ENCODE results near the gene NDUFA11. TPM values are rescaled to one million over a fixed set of nuclear protein-coding genes. Genes with fewer than 3 reads are reported as not detected.

Gene NDUFA11
- polyA plus RNA-seq, 1 of the 3 experiments (the other 2 are of a cell fraction): 534 TPM

DNA sequence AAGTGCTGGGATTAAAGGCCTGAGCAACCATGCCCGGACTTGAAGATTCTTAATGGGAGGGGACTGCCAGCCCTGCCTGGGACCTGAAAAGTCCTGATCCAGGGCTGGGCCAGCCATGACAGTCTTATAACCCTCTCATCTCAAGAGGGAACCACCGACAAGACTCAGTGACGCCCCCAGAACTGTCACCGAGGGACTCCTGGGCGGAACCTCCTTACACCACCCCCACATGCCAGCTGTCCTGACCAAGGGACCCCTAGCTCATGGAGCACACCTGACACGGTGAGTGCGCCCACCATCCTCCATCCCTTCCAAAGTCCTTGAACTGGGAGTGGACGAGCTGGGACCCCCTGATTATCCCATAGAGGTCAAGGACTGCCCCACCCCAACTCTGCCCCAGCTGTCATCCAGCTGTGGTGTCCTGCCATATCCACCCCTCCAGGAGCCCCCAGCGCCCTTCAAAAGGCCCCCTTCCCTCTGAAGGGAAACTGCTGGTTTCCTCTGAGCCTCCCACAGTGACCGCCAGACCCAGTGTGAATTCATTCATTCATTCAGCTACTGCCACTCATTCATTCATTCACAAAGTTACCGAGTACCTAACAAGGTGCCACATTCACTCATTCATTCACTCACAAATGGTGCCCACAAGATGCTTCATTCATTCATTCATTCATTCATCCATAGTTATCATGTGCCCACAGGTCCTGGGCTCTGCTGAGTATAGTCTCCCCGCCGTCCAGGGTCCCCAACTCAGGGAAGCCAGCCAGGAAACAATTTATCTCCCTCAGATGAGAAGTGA lies 3.7 kb downstream of the NDUFA11 start:
- no peaks in the 10 kb centered on the region for H3F3A ChIP-seq (replicated peaks; ENCODE audit: insufficient read depth)
- peaks cover 3 to 18% of the 10 kb centered on the region in 2 experiments for H3K36me3 ChIP-seq (replicated peaks in 1 of 2; ENCODE audit: control insufficient read depth in 1 of 2, insufficient read depth in 2 of 2, low read length in 1 of 2)
- 95% methylated on average over 6 of the region's 13 CpGs for WGBS (ENCODE audit: low lambda C conversion rate)
- H3K4me2 ChIP-seq: no peak overlapping the region
- no peaks in the 10 kb centered on the region for H3K9me2 ChIP-seq
- TF ChIP-seq JUND (IDR thresholded peaks at IDR 0.05): no peak
- H3K4me1 ChIP-seq (ENCODE audit: control insufficient read depth in 1 of 2, insufficient read depth in 2 of 2, low read depth in 1 of 2, low read length in 1 of 2): peaks cover 5 to 12% of the 10 kb centered on the region in 2 experiments; a peak in 2 of 4 replicates
- no peak overlapping the region for H3K4me3 ChIP-seq (ENCODE audit: low read depth in 2 of 2, low read length in 1 of 2)
- DNase-seq: no peak
- no peaks in the 10 kb centered on the region for H3K27me3 ChIP-seq (ENCODE audit: insufficient read depth)
- POLR2A ChIA-PET: no interaction called here
- H3K9me3 ChIP-seq: no peaks in the 10 kb centered on the region
- peaks cover 54% of the 10 kb centered on the region for H3K79me2 ChIP-seq (ENCODE audit: insufficient read depth)
- H3K9ac ChIP-seq: no peak overlapping the region
- no peak overlapping the region for H3K27ac ChIP-seq (ENCODE audit: low read depth in 2 of 2, low read length in 1 of 2)
- CTCF ChIA-PET: interaction anchor here (1.1 to 5.6 kb wide), 2 partner anchors 47 to 96 kb away, joined by 3 to 27 read pairs; partner anchors contain the start of gene NRTN
- H4K20me1 ChIP-seq (ENCODE audit: insufficient read depth): peaks cover 28% of the 10 kb centered on the region
- no peak overlapping the region for H2AFZ ChIP-seq (ENCODE audit: low read depth)

DNA sequence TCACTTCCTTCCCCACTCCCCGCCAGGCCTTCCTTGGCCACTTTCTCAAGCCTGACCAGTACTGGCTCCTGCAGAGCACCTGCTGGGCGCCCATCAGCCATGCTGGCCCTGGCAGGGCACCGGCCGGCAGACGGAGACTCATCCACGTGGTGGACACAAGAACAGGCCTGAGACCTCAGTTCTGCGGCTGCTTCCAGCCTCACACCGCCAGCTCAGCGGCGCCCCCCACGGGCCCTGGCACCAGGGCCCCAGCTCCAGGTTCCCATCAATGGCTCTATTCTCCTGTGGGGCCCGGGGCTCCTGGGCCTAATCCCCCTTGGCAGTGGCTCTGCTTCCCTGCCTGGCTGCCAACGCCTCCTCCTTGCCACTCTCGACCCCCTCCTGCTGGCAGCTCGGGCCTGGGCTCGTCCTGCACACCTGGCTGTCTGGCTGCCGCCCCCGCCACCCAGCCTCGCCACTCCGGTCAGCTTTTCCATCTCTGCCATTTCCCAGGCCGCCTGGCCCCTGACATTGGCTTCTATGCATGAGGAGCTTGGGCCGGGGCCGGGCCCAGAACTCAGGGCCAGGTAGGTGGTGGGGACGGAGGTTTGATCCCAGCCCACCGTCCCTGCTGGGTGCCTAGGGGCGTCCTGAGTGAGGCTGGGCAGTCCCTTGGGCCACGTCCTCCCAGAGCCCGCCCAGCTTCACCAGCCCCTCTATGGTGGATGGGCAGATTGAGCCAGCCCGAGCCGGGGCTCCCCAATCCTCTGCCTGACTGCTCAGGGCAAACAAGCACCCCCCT lies 6.2 kb downstream of the NDUFA11 start:
- H3K9me3 ChIP-seq: no peaks in the 10 kb centered on the region
- peaks cover 43% of the 10 kb centered on the region for H3K79me2 ChIP-seq (ENCODE audit: insufficient read depth)
- no peak overlapping the region for H3K4me2 ChIP-seq
- CTCF ChIA-PET: interaction anchor here (1.0 to 5.6 kb wide), 8 partner anchors 25 to 124 kb away, joined by 3 to 27 read pairs (median 3); partner anchors contain the start of gene NRTN
- H3K9me2 ChIP-seq: no peaks in the 10 kb centered on the region
- no peaks in the 10 kb centered on the region for H3F3A ChIP-seq (replicated peaks; ENCODE audit: insufficient read depth)
- DNase-seq: no peak
- H3K4me1 ChIP-seq (ENCODE audit: control insufficient read depth in 1 of 2, insufficient read depth in 2 of 2, low read depth in 1 of 2, low read length in 1 of 2): peaks cover 2 to 34% of the 10 kb centered on the region in 2 experiments; a peak in 2 of 4 replicates
- TF ChIP-seq, protein P1, sequence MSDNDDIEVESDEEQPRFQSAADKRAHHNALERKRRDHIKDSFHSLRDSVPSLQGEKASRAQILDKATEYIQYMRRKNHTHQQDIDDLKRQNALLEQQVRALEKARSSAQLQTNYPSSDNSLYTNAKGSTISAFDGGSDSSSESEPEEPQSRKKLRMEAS (IDR thresholded peaks at IDR 0.05; ENCODE audit: low read depth): no peak
- TF ChIP-seq MEF2A (IDR thresholded peaks at IDR 0.05; ENCODE audit: borderline replicate concordance, low read depth) (no peak), RAD21 (IDR thresholded peaks at IDR 0.05; ENCODE audit: low read length) (0 out of 2 replicates have a peak, but pooled peaks have one; percentile 3), EZH2phosphoT487 (IDR thresholded peaks at IDR 0.05; ENCODE audit: borderline replicate concordance, low read depth) (no peak), EP300 (IDR thresholded peaks at IDR 0.05; ENCODE audit: borderline replicate concordance in 1 of 2, low read depth in 1 of 2, low read length in 1 of 2) (no peak), GATA2 (CRISPR knock-in tag; IDR thresholded peaks at IDR 0.05) (no peak), TCF12 (IDR thresholded peaks at IDR 0.05) (no peak), FOXM1 (IDR thresholded peaks at IDR 0.05; ENCODE audit: low read depth) (no peak), FOSL2 (IDR thresholded peaks at IDR 0.05; ENCODE audit: borderline replicate concordance, low read depth) (no peak), FOXJ3 (CRISPR knock-in tag; IDR thresholded peaks at IDR 0.05) (no peak), POLR2AphosphoS5 (IDR thresholded peaks at IDR 0.05; ENCODE audit: low read depth, low read length) (no peak), CHD2 (IDR thresholded peaks at IDR 0.05; ENCODE audit: low read length, partially characterized antibody) (no peak)
- TF ChIP-seq, protein P2, sequence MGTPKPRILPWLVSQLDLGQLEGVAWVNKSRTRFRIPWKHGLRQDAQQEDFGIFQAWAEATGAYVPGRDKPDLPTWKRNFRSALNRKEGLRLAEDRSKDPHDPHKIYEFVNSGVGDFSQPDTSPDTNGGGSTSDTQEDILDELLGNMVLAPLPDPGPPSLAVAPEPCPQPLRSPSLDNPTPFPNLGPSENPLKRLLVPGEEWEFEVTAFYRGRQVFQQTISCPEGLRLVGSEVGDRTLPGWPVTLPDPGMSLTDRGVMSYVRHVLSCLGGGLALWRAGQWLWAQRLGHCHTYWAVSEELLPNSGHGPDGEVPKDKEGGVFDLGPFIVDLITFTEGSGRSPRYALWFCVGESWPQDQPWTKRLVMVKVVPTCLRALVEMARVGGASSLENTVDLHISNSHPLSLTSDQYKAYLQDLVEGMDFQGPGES (IDR thresholded peaks at IDR 0.05; ENCODE audit: low read depth, low read length): no peak
- TF ChIP-seq, protein P3, sequence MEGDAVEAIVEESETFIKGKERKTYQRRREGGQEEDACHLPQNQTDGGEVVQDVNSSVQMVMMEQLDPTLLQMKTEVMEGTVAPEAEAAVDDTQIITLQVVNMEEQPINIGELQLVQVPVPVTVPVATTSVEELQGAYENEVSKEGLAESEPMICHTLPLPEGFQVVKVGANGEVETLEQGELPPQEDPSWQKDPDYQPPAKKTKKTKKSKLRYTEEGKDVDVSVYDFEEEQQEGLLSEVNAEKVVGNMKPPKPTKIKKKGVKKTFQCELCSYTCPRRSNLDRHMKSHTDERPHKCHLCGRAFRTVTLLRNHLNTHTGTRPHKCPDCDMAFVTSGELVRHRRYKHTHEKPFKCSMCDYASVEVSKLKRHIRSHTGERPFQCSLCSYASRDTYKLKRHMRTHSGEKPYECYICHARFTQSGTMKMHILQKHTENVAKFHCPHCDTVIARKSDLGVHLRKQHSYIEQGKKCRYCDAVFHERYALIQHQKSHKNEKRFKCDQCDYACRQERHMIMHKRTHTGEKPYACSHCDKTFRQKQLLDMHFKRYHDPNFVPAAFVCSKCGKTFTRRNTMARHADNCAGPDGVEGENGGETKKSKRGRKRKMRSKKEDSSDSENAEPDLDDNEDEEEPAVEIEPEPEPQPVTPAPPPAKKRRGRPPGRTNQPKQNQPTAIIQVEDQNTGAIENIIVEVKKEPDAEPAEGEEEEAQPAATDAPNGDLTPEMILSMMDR (IDR thresholded peaks at IDR 0.05): peak; percentile 18; the same call in 1 of the 2 replicates
- TF ChIP-seq, protein P4, sequence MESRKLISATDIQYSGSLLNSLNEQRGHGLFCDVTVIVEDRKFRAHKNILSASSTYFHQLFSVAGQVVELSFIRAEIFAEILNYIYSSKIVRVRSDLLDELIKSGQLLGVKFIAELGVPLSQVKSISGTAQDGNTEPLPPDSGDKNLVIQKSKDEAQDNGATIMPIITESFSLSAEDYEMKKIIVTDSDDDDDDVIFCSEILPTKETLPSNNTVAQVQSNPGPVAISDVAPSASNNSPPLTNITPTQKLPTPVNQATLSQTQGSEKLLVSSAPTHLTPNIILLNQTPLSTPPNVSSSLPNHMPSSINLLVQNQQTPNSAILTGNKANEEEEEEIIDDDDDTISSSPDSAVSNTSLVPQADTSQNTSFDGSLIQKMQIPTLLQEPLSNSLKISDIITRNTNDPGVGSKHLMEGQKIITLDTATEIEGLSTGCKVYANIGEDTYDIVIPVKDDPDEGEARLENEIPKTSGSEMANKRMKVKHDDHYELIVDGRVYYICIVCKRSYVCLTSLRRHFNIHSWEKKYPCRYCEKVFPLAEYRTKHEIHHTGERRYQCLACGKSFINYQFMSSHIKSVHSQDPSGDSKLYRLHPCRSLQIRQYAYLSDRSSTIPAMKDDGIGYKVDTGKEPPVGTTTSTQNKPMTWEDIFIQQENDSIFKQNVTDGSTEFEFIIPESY (IDR thresholded peaks at IDR 0.05; ENCODE audit: borderline replicate concordance, low read depth): no peak
- peaks cover 25% of the 10 kb centered on the region for H4K20me1 ChIP-seq (ENCODE audit: insufficient read depth)
- H3K27ac ChIP-seq (ENCODE audit: low read depth in 2 of 2, low read length in 1 of 2): no peak overlapping the region; a peak in 1 of 4 replicates
- H3K36me3 ChIP-seq (replicated peaks in 1 of 2; ENCODE audit: control insufficient read depth in 1 of 2, insufficient read depth in 2 of 2, low read length in 1 of 2): peaks cover 3 to 19% of the 10 kb centered on the region in 2 experiments
- no peak overlapping the region for H3K4me3 ChIP-seq (ENCODE audit: low read depth in 2 of 2, low read length in 1 of 2)
- H3K27me3 ChIP-seq (ENCODE audit: insufficient read depth): no peaks in the 10 kb centered on the region
- WGBS (ENCODE audit: low lambda C conversion rate): 94% methylated on average over 11 of the region's 30 CpGs
- POLR2A ChIA-PET: interaction anchor here (0.9 kb wide), 1 partner anchor 69 kb away, joined by 3 read pairs; no protein-coding TSS in a partner anchor
- no peak overlapping the region for H3K9ac ChIP-seq
- no peak overlapping the region for H2AFZ ChIP-seq (ENCODE audit: low read depth)
